Uterus (tissue), 4 donors: ENCODE results near the gene CD109. TPM values are rescaled to one million over a fixed set of nuclear protein-coding genes. Genes with fewer than 3 reads are reported as not detected.
"Not testable (repeated sequence)": the region's sequence is repeated elsewhere in the genome, so short reads cannot be mapped to it uniquely, and the experiment has no call there.

Experiments used
- DNase-seq, 2 donors: peaks; one replicate each; pipeline ENCODE4 v3.0.0-alpha.2; 2019 to 2020
- H3K27ac ChIP-seq, 2 donors: fragments of 200-600 bp; sonication (generic); 1 replicate in 1 of 2; 2 replicates in 1 of 2; pipeline ENCODE4 v1.5.1; 2016 to 2018
- H3K27me3 ChIP-seq, 2 donors: fragments of 200-600 bp; sonication (generic); one replicate each; pipeline ENCODE4 v1.5.1; 2018 to 2019; ENCODE audit warnings: control low read depth in 1 of 2
- H3K36me3 ChIP-seq, 2 donors: fragments of 200-600 bp; sonication (generic); one replicate each; pipeline ENCODE4 v1.5.1; 2019; ENCODE audit warnings: control low read depth in 1 of 2
- H3K4me1 ChIP-seq, 2 donors: fragments of 200-600 bp; sonication (generic); one replicate each; pipeline ENCODE4 v1.5.1; 2018 to 2019; ENCODE audit warnings: control low read depth in 1 of 2
- H3K4me3 ChIP-seq, 2 donors: fragments of 200-600 bp; sonication (generic); 1 replicate in 1 of 2; 2 replicates in 1 of 2; pipeline ENCODE4 v1.5.1; 2018 to 2019; ENCODE audit warnings: mild to moderate bottlenecking in 1 of 2
- H3K9me3 ChIP-seq, 2 donors: fragments of 200-600 bp; sonication (generic); one replicate each; pipeline ENCODE4 v1.5.1; 2019; ENCODE audit warnings: control low read depth in 1 of 2
- CTCF ChIP-seq, 4 experiments: fragments of 200-600 bp in 2 of 4; fragments of 450-650 bp in 2 of 4; sonication (generic) in 2 of 4; IDR thresholded peaks; one replicate each; pipeline ENCODE4 v1.5.1; 2016 to 2019; ENCODE audit warnings: antibody characterized with exemption in 4 of 4, mild to moderate bottlenecking in 2 of 4, moderate library complexity in 1 of 4
- POLR2A ChIP-seq, 2 donors: fragments of 450-650 bp; IDR thresholded peaks; one replicate each; pipeline ENCODE4 v1.6.1; 2016; ENCODE audit warnings: antibody characterized with exemption in 2 of 2, mild to moderate bottlenecking in 1 of 2, moderate library complexity in 1 of 2
- intact Hi-C: fragments of 100-400 bp; cut with DNase I; formaldehyde crosslinking; loops from one replicate; pipeline ENCODE4 v1.15.1; 2023; ENCODE audit warnings: low total_unique reads
- total RNA-seq, 4 donors: library from RNA; depleted of rRNA in 3 of 4; stranded (reverse); fragments of >200 nt in 3 of 4; gene quantifications; one replicate each; pipeline versions ENCODE4 v1.1.0 to v1.2.4, GENCODE V29; 2014 to 2023
- donor health status: DM: yes; HTN: yes; CAD: no.

Gene CD109
- total RNA-seq, 4 donors from 2014 or later: 26.6 to 59.0 (median 36.8) TPM

- H3K4me3 ChIP-seq: no peak overlapping the region
- no peaks in the 10 kb centered on the region for H3K9me3 ChIP-seq
- H3K27ac ChIP-seq: peak overlapping the region; percentile 50 to 64
- intact Hi-C loops: no loop called here
- no peaks in the 10 kb centered on the region for H3K27me3 ChIP-seq
- TF ChIP-seq POLR2A (IDR thresholded peaks at IDR 0.05): no peak
- peak in 2 of 4 experiments; percentile 19 to 22 for TF ChIP-seq CTCF (IDR thresholded peaks at IDR 0.05)
- peak in 1 of 2 donors; percentile 34 for DNase-seq
- no peaks in the 10 kb centered on the region for H3K36me3 ChIP-seq
- H3K4me1 ChIP-seq: peaks cover 0 to 15% of the 10 kb centered on the region in 2 donors
Measured at GRCh38 chr6:73803562-73804241, 107.7 kb downstream of the CD109 start.

- H3K4me1 ChIP-seq: peaks cover 0 to 15% of the 10 kb centered on the region in 2 donors
- H3K27ac ChIP-seq, H3K27me3 ChIP-seq, H3K36me3 ChIP-seq, intact Hi-C loops, DNase-seq, H3K9me3 ChIP-seq, H3K4me3 ChIP-seq: not testable (repeated sequence)
Measured at GRCh38 chr6:73805221-73805620, 109.2 kb downstream of the CD109 start.

- H3K4me3 ChIP-seq, H3K36me3 ChIP-seq, intact Hi-C loops, H3K4me1 ChIP-seq, H3K27me3 ChIP-seq, H3K27ac ChIP-seq, H3K9me3 ChIP-seq, DNase-seq: not testable (repeated sequence)
Measured at GRCh38 chr6:73805982-73806381, 110.0 kb downstream of the CD109 start.

- Histone ChIP-seq H3K4me1 (no peaks in the 10 kb centered on the region), H3K27me3 (peaks cover 0 to 3% of the 10 kb centered on the region in 2 donors), H3K36me3 (no peaks in the 10 kb centered on the region), H3K9me3 (no peaks in the 10 kb centered on the region), H3K27ac (no peak overlapping the region), H3K4me3 (no peak overlapping the region)
- intact Hi-C loops: no loop called here
- TF ChIP-seq CTCF (IDR thresholded peaks at IDR 0.05): no peak
- DNase-seq: no peak
Measured at GRCh38 chr6:73811706-73812105, 115.7 kb downstream of the CD109 start.

- TF ChIP-seq CTCF (IDR thresholded peaks at IDR 0.05): no peak
- TF ChIP-seq POLR2A (IDR thresholded peaks at IDR 0.05): no peak
Measured at GRCh38 chr6:73817253-73817652, 121.2 kb downstream of the CD109 start.

GRCh38 chr6:73823046-73823735 is 127.2 kb downstream of the CD109 start:
- Histone ChIP-seq H3K27ac (peak overlapping the region in 1 of 2 donors; percentile 63), H3K4me3 (no peak overlapping the region), H3K4me1 (no peaks in the 10 kb centered on the region), H3K36me3 (no peaks in the 10 kb centered on the region), H3K9me3 (no peaks in the 10 kb centered on the region), H3K27me3 (no peaks in the 10 kb centered on the region)
- intact Hi-C loops: no loop called here
- DNase-seq: no peak
- TF ChIP-seq CTCF (IDR thresholded peaks at IDR 0.05) (no peak), POLR2A (IDR thresholded peaks at IDR 0.05) (no peak)

More at GRCh38 chr6:73817253-73817652, 121.2 kb downstream of the CD109 start:
- no peaks in the 10 kb centered on the region for H3K9me3 ChIP-seq
- DNase-seq: no peak
- peaks cover 0 to 3% of the 10 kb centered on the region in 2 donors for H3K27me3 ChIP-seq
- H3K36me3 ChIP-seq: no peaks in the 10 kb centered on the region
- H3K4me3 ChIP-seq: no peak overlapping the region
- intact Hi-C loops: no loop called here
- no peaks in the 10 kb centered on the region for H3K4me1 ChIP-seq
- H3K27ac ChIP-seq: no peak overlapping the region
